ENCODE results near the gene CNNM1.

GRCh38 chr10:99330347-99330924 is 1.3 kb downstream of the CNNM1 start:
- no peak for TF ChIP-seq CTCF (IDR thresholded peaks at IDR 0.05)
- TF ChIP-seq FOXP1 (CRISPR knock-in tag; IDR thresholded peaks at IDR 0.05; ENCODE audit: borderline replicate concordance): peak; percentile 54; the same call in 1 of the 2 replicates
- TF ChIP-seq ZNF671 (CRISPR knock-in tag; IDR thresholded peaks at IDR 0.05): no peak
- TF ChIP-seq NR3C1 (CRISPR knock-in tag; conservative IDR thresholded peaks at IDR 0.05; ENCODE audit: low read depth): no peak
- no peak for TF ChIP-seq JUN (CRISPR knock-in tag; IDR thresholded peaks at IDR 0.05)
- TF ChIP-seq MLX (CRISPR knock-in tag; IDR thresholded peaks at IDR 0.05): no peak
- no peak for TF ChIP-seq EMX1 (CRISPR knock-in tag; IDR thresholded peaks at IDR 0.05)
- TF ChIP-seq, protein P1, sequence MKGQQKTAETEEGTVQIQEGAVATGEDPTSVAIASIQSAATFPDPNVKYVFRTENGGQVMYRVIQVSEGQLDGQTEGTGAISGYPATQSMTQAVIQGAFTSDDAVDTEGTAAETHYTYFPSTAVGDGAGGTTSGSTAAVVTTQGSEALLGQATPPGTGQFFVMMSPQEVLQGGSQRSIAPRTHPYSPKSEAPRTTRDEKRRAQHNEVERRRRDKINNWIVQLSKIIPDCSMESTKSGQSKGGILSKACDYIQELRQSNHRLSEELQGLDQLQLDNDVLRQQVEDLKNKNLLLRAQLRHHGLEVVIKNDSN (CRISPR knock-in tag; IDR thresholded peaks at IDR 0.05): no peak
- no peak for TF ChIP-seq E2F4 (CRISPR knock-in tag; IDR thresholded peaks at IDR 0.05; ENCODE audit: borderline replicate concordance, low read depth)
- TF ChIP-seq ZNF219 (CRISPR knock-in tag; IDR thresholded peaks at IDR 0.05; ENCODE audit: borderline replicate concordance): no peak
- no peak for TF ChIP-seq NFYB (CRISPR knock-in tag; conservative IDR thresholded peaks at IDR 0.05; ENCODE audit: low read depth)
- no peak for TF ChIP-seq MXD4 (CRISPR knock-in tag; IDR thresholded peaks at IDR 0.05; ENCODE audit: borderline replicate concordance)
- no peak for TF ChIP-seq ESRRA (CRISPR knock-in tag; IDR thresholded peaks at IDR 0.05; ENCODE audit: borderline replicate concordance)
- no peak for TF ChIP-seq SMAD3 (CRISPR knock-in tag; IDR thresholded peaks at IDR 0.05; ENCODE audit: borderline replicate concordance)
